IMR-90 (cell line): ENCODE measurements around the gene HNRNPM. TPM values are rescaled to one million over a fixed set of nuclear protein-coding genes. Genes with fewer than 3 reads are reported as not detected.

Experiments used
- ATAC-seq: fragments of 200-7000 bp; cut with Tn5 transposase; 2 replicates; pipeline ENCODE4 v1.9.1; 2020; ENCODE audit warnings: low read depth, mild to moderate bottlenecking, moderate library complexity
- BruUV-seq: library from RNA; stranded (reverse); fragments of 400-500 nt; replicated peaks from 2 replicates; lab custom pipeline; 2021; lab: Mats Ljungman, UMichigan
- CTCF ChIA-PET: fragments of 300-600 bp; formaldehyde crosslinking; extraction: SDS; loops from one replicate; lab custom pipeline; 2021; ENCODE audit warnings: antibody characterized with exemption; lab: Yijun Ruan, JAX
- POLR2A ChIA-PET: fragments of 300-600 bp; sonication (Branson Sonifier 250); formaldehyde crosslinking; loops from one replicate; lab custom pipeline; 2022; ENCODE audit warnings: antibody characterized with exemption; ENCODE audit not compliant: unreplicated experiment; lab: Charles Lee
- DNase-seq: peaks from one replicate; pipeline ENCODE4 v3.0.0; 2013
- H2AFZ ChIP-seq: replicated peaks from 2 replicates; pipeline ENCODE3; 2013; ENCODE audit warnings: low read length, mild to moderate bottlenecking; ENCODE audit not compliant: poor library complexity
- H2AK5ac ChIP-seq: 2 replicates; pipeline ENCODE4 v1.6.1; 2013; ENCODE audit warnings: low read depth, low read length, inconsistent platforms
- H2AK9ac ChIP-seq: replicated peaks from 2 replicates; pipeline ENCODE3; 2013; ENCODE audit warnings: mild to moderate bottlenecking, low read depth, low read length, moderate library complexity; ENCODE audit not compliant: poor library complexity
- H2BK120ac ChIP-seq: 2 replicates; pipeline ENCODE4 v1.6.1; 2013; ENCODE audit warnings: low read depth, low read length, inconsistent platforms
- H2BK15ac ChIP-seq: 3 replicates; pipeline ENCODE4 v1.6.1; 2013; ENCODE audit warnings: low read depth, low read length, inconsistent platforms
- H2BK20ac ChIP-seq: 2 replicates; pipeline ENCODE4 v1.6.1; 2013; ENCODE audit warnings: low read depth, mild to moderate bottlenecking, inconsistent platforms, low read length, moderate library complexity
- H2BK5ac ChIP-seq: 2 replicates; pipeline ENCODE4 v1.6.1; 2013; ENCODE audit warnings: mild to moderate bottlenecking, low read depth, low read length, inconsistent platforms; ENCODE audit not compliant: poor library complexity, severe bottlenecking
- H3K14ac ChIP-seq: replicated peaks from 2 replicates; pipeline ENCODE4 v1.6.1; 2013; ENCODE audit warnings: low read depth, low read length, inconsistent platforms
- H3K18ac ChIP-seq: 2 replicates; pipeline ENCODE4 v1.6.1; 2013; ENCODE audit warnings: low read depth, low read length, control low read depth
- H3K23ac ChIP-seq: 2 replicates; pipeline ENCODE4 v1.6.1; 2013; ENCODE audit warnings: low read depth, low read length, inconsistent platforms
- H3K27ac ChIP-seq: 2 replicates; pipeline ENCODE4 v1.5.1; 2013; ENCODE audit warnings: mild to moderate bottlenecking, control low read depth, low read length; ENCODE audit not compliant: insufficient read depth
- H3K27me3 ChIP-seq: 2 replicates; pipeline ENCODE4 v1.6.1; 2013; ENCODE audit warnings: low read length; ENCODE audit not compliant: control insufficient read depth, insufficient read depth
- H3K36me3 ChIP-seq: 2 replicates; pipeline ENCODE4 v1.6.1; 2013; ENCODE audit warnings: low read length, mixed read lengths; ENCODE audit not compliant: control insufficient read depth, insufficient read depth
- H3K4ac ChIP-seq: 2 replicates; pipeline ENCODE4 v1.6.1; 2013; ENCODE audit warnings: low read depth, low read length, inconsistent platforms
- H3K4me1 ChIP-seq: 2 replicates; pipeline ENCODE4 v1.6.1; 2013; ENCODE audit warnings: low read length, mixed read lengths; ENCODE audit not compliant: control insufficient read depth, insufficient read depth
- H3K4me2 ChIP-seq: 2 replicates; pipeline ENCODE4 v1.6.1; 2013; ENCODE audit warnings: low read depth, mild to moderate bottlenecking, control low read depth, low read length, moderate library complexity
- H3K4me3 ChIP-seq: 2 replicates; pipeline ENCODE4 v1.5.1; 2013; ENCODE audit warnings: low read depth, mild to moderate bottlenecking, control low read depth, low read length, moderate library complexity; ENCODE audit not compliant: insufficient read depth
- H3K56ac ChIP-seq: 2 replicates; pipeline ENCODE4 v1.6.1; 2013; ENCODE audit warnings: low read length, inconsistent platforms; ENCODE audit not compliant: insufficient read depth; ENCODE audit errors: extremely low read depth
- H3K79me1 ChIP-seq, 2 experiments: 2 replicates each; pipeline ENCODE4 v1.6.1; 2013; ENCODE audit warnings: low read length in 2 of 2, inconsistent platforms in 1 of 2, low read depth in 1 of 2
- H3K9ac ChIP-seq: 2 replicates; pipeline ENCODE4 v1.6.1; 2013; ENCODE audit warnings: low read depth, low read length, control low read depth
- H3K9me1 ChIP-seq: 2 replicates; pipeline ENCODE4 v1.6.1; 2013; ENCODE audit warnings: low read length, inconsistent platforms; ENCODE audit not compliant: insufficient read depth
- H3K9me3 ChIP-seq: 2 replicates; pipeline ENCODE4 v1.6.1; 2013; ENCODE audit warnings: low read length; ENCODE audit not compliant: control insufficient read depth, insufficient read depth
- H4K20me1 ChIP-seq: 2 replicates; pipeline ENCODE4 v1.6.1; 2013; ENCODE audit warnings: low read length, inconsistent platforms; ENCODE audit not compliant: insufficient read depth
- H4K5ac ChIP-seq: 2 replicates; pipeline ENCODE4 v1.6.1; 2013; ENCODE audit warnings: mild to moderate bottlenecking, low read depth, low read length, control low read depth
- H4K8ac ChIP-seq, 2 experiments: 2 replicates each; pipeline ENCODE4 v1.6.1; 2013; ENCODE audit warnings: low read depth in 2 of 2, low read length in 2 of 2, control low read depth in 1 of 2, inconsistent platforms in 1 of 2
- H4K91ac ChIP-seq: 2 replicates; pipeline ENCODE4 v1.6.1; 2013; ENCODE audit warnings: low read depth, low read length, inconsistent platforms; ENCODE audit not compliant: insufficient read depth
- CEBPB ChIP-seq: IDR thresholded peaks from 2 replicates; pipeline ENCODE4 v1.6.1; 2012; ENCODE audit warnings: low read depth, low read length, improper control_type of control experiment
- CHD1 ChIP-seq: IDR thresholded peaks from 2 replicates; pipeline ENCODE4 v1.6.1; 2012; ENCODE audit warnings: low read depth, low read length, improper control_type of control experiment
- FOS ChIP-seq: fragments of 150-350 bp; IDR thresholded peaks from 2 replicates; pipeline ENCODE4 v1.6.1; 2016; ENCODE audit warnings: low read depth, low read length
- NFE2L2 ChIP-seq: fragments of 150-350 bp; IDR thresholded peaks from 2 replicates; pipeline ENCODE4 v1.6.1; 2016; ENCODE audit warnings: low read depth, mild to moderate bottlenecking, low read length
- POLR2A ChIP-seq: IDR thresholded peaks from 2 replicates; pipeline ENCODE4 v1.6.1; 2012; ENCODE audit warnings: mild to moderate bottlenecking, low read depth, low read length
- RAD21 ChIP-seq: IDR thresholded peaks from 2 replicates; pipeline ENCODE4 v1.6.1; 2012; ENCODE audit warnings: low read length, improper control_type of control experiment
- RCOR1 ChIP-seq: IDR thresholded peaks from 2 replicates; pipeline ENCODE4 v1.6.1; 2012; ENCODE audit warnings: mild to moderate bottlenecking, low read length, improper control_type of control experiment; ENCODE audit not compliant: insufficient replicate concordance
- RFX5 ChIP-seq: IDR thresholded peaks from 2 replicates; pipeline ENCODE4 v1.8.0; 2012; ENCODE audit warnings: low read depth, mild to moderate bottlenecking, low read length, moderate library complexity
- SMC3 ChIP-seq: fragments of 150-350 bp; IDR thresholded peaks from 2 replicates; pipeline ENCODE4 v1.6.1; 2016; ENCODE audit warnings: low read depth, mild to moderate bottlenecking, antibody characterized with exemption, low read length, moderate library complexity
- whole genome bisulfite sequencing, 2 experiments: methylation state at CpG; one replicate each; pipeline versions ENCODE4 v1.1.5 to v1.1.7; 2013; ENCODE audit warnings: missing lambda C conversion rate in 2 of 2; ENCODE audit not compliant: insufficient read length in 1 of 2; ENCODE audit errors: extremely low coverage in 2 of 2; 5-methylcytosine and 5-hydroxymethylcytosine counted together
- dilution Hi-C: fragments of 300-500 bp; cut with HindIII; formaldehyde crosslinking; loops from one replicate; pipeline ENCODE4 v1.14.3; 2018; ENCODE audit warnings: low sequenced_read_pairs; ENCODE audit not compliant: unreplicated experiment
- in situ Hi-C: fragments of 300-500 bp; cut with MboI; formaldehyde crosslinking; loops from 3 replicates; pipeline ENCODE4 v1.14.3; 2019; ENCODE audit warnings: low sequenced_read_pairs, inconsistent platforms, mixed read lengths
- intact Hi-C: fragments of 100-400 bp; cut with micrococcal nuclease; formaldehyde crosslinking; loops from 2 replicates; pipeline ENCODE4 v1.10.0; 2022
- polyA plus RNA-seq, 3 experiments: library from polyadenylated mRNA; depleted of rRNA; stranded (reverse); fragments of >200 nt; gene quantifications; 2 replicates each; pipeline ENCODE4 v1.2.3, GENCODE V29; 2012; ENCODE audit warnings: low replicate concordance in 1 of 3
- total RNA-seq: library from RNA; depleted of rRNA; stranded (reverse); fragments of >200 nt; gene quantifications from 2 replicates; pipeline ENCODE4 v1.2.3, GENCODE V29; 2012
- TF ChIP-seq, protein P1 (sequence below): fragments of 150-350 bp; IDR thresholded peaks from 2 replicates; pipeline ENCODE4 v1.6.1; 2017; ENCODE audit warnings: mild to moderate bottlenecking, antibody characterized with exemption, low read length, low read depth
- TF ChIP-seq, protein P2 (sequence below): fragments of 150-350 bp; IDR thresholded peaks from 2 replicates; pipeline ENCODE4 v1.6.1; 2016; ENCODE audit warnings: low read depth, mild to moderate bottlenecking, low read length, moderate library complexity, borderline replicate concordance
- TF ChIP-seq, protein P3 (sequence below): conservative IDR thresholded peaks from 2 replicates; pipeline ENCODE4 v1.5.1; 2012; ENCODE audit warnings: mild to moderate bottlenecking, low read depth, low read length, improper control_type of control experiment

Gene HNRNPM
- total and polyA plus RNA-seq, 2 of the 4 experiments (the other 2 are of a cell fraction), result 75.6 to 197 TPM

DNA sequence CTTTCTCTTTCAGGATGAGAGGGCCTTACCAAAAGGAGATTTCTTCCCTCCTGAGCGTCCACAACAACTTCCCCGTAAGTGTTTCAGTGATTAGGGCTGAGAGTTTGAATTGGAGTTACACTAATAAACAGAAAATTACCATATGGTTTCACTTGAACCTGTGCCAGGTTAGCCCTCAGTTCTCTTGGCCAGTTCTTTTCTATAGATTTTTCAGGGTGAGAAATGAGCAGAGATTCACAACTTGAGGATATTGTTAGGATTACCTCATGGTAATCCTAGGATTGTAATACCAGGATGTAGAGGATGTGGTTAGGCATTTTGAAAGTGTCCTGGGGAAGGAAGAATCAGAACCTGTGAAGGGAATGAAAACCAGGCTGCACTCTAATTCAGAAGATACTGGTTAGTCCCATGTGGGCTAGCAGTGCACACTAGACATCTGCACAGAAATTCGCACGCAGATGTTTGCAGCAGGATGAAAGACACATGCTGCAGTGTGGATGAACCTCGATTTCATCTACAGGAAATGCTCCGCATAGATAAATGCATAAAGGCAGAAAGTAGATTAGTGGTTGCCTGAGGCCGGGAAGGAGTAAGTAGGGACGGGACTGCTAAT, 24.1 kb downstream of the HNRNPM start (continued):
- no peak for TF ChIP-seq RAD21

DNA sequence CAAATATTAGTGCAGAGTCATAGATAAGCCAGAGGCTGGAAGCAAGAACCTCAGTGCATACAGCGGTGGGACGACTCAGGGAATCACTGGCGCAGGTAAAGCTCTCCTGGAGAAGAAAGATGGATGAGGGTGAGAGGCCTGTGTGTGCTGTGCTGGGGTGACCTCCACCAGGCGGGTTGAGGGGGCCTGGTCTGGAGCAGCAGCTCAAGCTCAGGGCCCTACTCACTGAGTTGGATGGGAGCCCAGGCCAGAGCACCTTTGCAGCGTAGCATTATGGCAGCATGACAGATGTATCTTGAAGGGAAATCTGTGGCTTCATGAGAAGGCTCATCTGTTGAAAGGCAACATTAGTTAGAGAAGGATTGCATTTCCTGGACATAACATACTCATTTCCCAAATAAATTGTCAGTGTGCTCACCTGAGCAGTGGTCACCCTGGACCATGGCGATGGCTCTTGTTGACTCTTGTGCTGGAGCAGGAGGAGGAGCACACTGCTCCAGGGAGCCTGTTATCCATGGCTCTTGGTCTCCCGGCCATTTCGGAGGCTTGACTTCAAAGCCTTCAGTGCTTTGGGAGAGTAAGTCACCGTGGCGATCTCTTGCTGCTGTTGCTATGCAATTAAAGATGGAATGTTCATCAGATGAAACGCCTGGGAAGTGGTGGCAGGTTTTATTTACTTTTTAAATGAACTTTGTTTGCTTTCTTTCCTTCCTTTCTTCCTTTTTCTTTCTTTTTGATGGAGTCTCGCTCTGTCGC, 25.0 kb downstream of the HNRNPM start:
- H2AK9ac ChIP-seq, result no peak overlapping the region
- DNase-seq (no peak), ATAC-seq (no peak)
- H3K27me3 ChIP-seq, result no peaks in the 10 kb centered on the region
- H2AFZ ChIP-seq, result no peak overlapping the region
- H3K9me1 ChIP-seq, result peaks cover 36% of the 10 kb centered on the region
- H2AK5ac ChIP-seq, result no peak overlapping the region
- no peak overlapping the region for H3K14ac ChIP-seq
- intact Hi-C loops (loop anchor here (2.0 to 5.0 kb wide), 2 partner anchors 98 to 115 kb away; no protein-coding TSS in a partner anchor), in situ Hi-C loops (no loop called here), dilution Hi-C loops (no loop called here)
- no peak overlapping the region for H3K23ac ChIP-seq
- WGBS, 2 experiments, result 100% methylated on average over 1 of the region's 13 CpGs; no CpG with 5 or more reads in 1 of the 2 experiments
- peaks cover 49 to 82% of the 10 kb centered on the region in 2 experiments for H3K79me1 ChIP-seq
- H2BK15ac ChIP-seq, result no peak overlapping the region
- ChIA-PET POLR2A (no interaction called here), CTCF (interaction anchor here (0.5 kb wide), 1 partner anchor 102 kb away, joined by 4 read pairs; no protein-coding TSS in a partner anchor)
- no peak overlapping the region for H3K4me2 ChIP-seq
- H4K91ac ChIP-seq, result no peak overlapping the region
- no peak overlapping the region for H2BK5ac ChIP-seq
- H4K8ac ChIP-seq, result no peak overlapping the region
- H3K18ac ChIP-seq, result no peak overlapping the region
- H3K9me3 ChIP-seq, result no peaks in the 10 kb centered on the region
- no peak overlapping the region for H2BK20ac ChIP-seq
- H3K56ac ChIP-seq, result no peak overlapping the region
- BruUV-seq, result no TSS peak
- no peak overlapping the region for H4K5ac ChIP-seq
- H4K20me1 ChIP-seq, result peaks cover 68% of the 10 kb centered on the region
- no peak overlapping the region for H3K4ac ChIP-seq
- H2BK120ac ChIP-seq, result no peak overlapping the region
- H3K4me1 ChIP-seq, result peaks cover 20% of the 10 kb centered on the region
- no peak overlapping the region for H3K9ac ChIP-seq
- no peak overlapping the region for H3K27ac ChIP-seq
- H3K36me3 ChIP-seq, result peaks cover 64% of the 10 kb centered on the region
- no peak overlapping the region for H3K4me3 ChIP-seq
- TF ChIP-seq, protein P1, sequence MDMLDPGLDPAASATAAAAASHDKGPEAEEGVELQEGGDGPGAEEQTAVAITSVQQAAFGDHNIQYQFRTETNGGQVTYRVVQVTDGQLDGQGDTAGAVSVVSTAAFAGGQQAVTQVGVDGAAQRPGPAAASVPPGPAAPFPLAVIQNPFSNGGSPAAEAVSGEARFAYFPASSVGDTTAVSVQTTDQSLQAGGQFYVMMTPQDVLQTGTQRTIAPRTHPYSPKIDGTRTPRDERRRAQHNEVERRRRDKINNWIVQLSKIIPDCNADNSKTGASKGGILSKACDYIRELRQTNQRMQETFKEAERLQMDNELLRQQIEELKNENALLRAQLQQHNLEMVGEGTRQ, result no peak
- no peak for TF ChIP-seq CHD1
- TF ChIP-seq FOS, result no peak
- no peak for TF ChIP-seq NFE2L2
- no peak for TF ChIP-seq RFX5
- no peak for TF ChIP-seq RAD21
- no peak for TF ChIP-seq SMC3
- TF ChIP-seq, protein P2, sequence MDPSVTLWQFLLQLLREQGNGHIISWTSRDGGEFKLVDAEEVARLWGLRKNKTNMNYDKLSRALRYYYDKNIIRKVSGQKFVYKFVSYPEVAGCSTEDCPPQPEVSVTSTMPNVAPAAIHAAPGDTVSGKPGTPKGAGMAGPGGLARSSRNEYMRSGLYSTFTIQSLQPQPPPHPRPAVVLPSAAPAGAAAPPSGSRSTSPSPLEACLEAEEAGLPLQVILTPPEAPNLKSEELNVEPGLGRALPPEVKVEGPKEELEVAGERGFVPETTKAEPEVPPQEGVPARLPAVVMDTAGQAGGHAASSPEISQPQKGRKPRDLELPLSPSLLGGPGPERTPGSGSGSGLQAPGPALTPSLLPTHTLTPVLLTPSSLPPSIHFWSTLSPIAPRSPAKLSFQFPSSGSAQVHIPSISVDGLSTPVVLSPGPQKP, result no peak
- TF ChIP-seq RCOR1, result no peak
- TF ChIP-seq CEBPB, result no peak
- no peak for TF ChIP-seq POLR2A
- TF ChIP-seq, protein P3, sequence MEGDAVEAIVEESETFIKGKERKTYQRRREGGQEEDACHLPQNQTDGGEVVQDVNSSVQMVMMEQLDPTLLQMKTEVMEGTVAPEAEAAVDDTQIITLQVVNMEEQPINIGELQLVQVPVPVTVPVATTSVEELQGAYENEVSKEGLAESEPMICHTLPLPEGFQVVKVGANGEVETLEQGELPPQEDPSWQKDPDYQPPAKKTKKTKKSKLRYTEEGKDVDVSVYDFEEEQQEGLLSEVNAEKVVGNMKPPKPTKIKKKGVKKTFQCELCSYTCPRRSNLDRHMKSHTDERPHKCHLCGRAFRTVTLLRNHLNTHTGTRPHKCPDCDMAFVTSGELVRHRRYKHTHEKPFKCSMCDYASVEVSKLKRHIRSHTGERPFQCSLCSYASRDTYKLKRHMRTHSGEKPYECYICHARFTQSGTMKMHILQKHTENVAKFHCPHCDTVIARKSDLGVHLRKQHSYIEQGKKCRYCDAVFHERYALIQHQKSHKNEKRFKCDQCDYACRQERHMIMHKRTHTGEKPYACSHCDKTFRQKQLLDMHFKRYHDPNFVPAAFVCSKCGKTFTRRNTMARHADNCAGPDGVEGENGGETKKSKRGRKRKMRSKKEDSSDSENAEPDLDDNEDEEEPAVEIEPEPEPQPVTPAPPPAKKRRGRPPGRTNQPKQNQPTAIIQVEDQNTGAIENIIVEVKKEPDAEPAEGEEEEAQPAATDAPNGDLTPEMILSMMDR, result no peak
